WTC11 (cell line): ENCODE data around the gene CAV1. TPM values are rescaled to one million over a fixed set of nuclear protein-coding genes. Genes with fewer than 3 reads are reported as not detected.

Experiments
- total RNA-seq: library from RNA; stranded (reverse); gene quantifications from 3 replicates; pipeline ENCODE4 v1.2.3, GENCODE V29; 2021

Gene CAV1
- total RNA-seq, 1 experiment from 2014 or later = 19.7 TPM

Other genes starting within 250 kb of the CAV1 start
- 1.9 to 4.3 TPM (median 2.4 TPM) in 3 replicates for gene CAV2, start 25.3 kb upstream of the CAV1 start, total RNA-seq
- gene MET, start 147.2 kb downstream of the CAV1 start, total RNA-seq = 9.4 to 12.8 TPM (median 11.6 TPM) in 3 replicates